Parathyroid adenoma (tissue), 2 donors: ENCODE data around the gene PTPRM.

Experiments used
- H2AFZ ChIP-seq: fragments of 300-600 bp; sonication (generic); one replicate; pipeline ENCODE4 v1.7.0; 2017; ENCODE audit warnings: antibody characterized with exemption, mild to moderate bottlenecking
- H3K27ac ChIP-seq: fragments of 300-600 bp; sonication (generic); one replicate; pipeline ENCODE4 v1.7.0; 2017
- H3K27me3 ChIP-seq: fragments of 300-600 bp; sonication (generic); one replicate; pipeline ENCODE4 v1.7.0; 2017; ENCODE audit warnings: low read length; ENCODE audit not compliant: control insufficient read depth, insufficient read depth
- H3K36me3 ChIP-seq: fragments of 300-600 bp; sonication (generic); one replicate; pipeline ENCODE4 v1.7.0; 2017; ENCODE audit warnings: low read length; ENCODE audit not compliant: control insufficient read depth, insufficient read depth
- H3K4me1 ChIP-seq: fragments of 300-600 bp; sonication (generic); one replicate; pipeline ENCODE4 v1.7.0; 2017; ENCODE audit warnings: control low read depth
- H3K4me2 ChIP-seq: fragments of 300-600 bp; sonication (generic); one replicate; pipeline ENCODE4 v1.7.0; 2017; ENCODE audit warnings: low read length
- H3K4me3 ChIP-seq: fragments of 300-600 bp; sonication (generic); one replicate; pipeline ENCODE4 v1.7.0; 2017; ENCODE audit warnings: low read depth, low read length
- H3K79me2 ChIP-seq: fragments of 300-600 bp; sonication (generic); one replicate; pipeline ENCODE4 v1.7.0; 2017; ENCODE audit warnings: control low read depth
- H3K9ac ChIP-seq: fragments of 300-600 bp; sonication (generic); one replicate; pipeline ENCODE4 v1.7.0; 2017; ENCODE audit warnings: mild to moderate bottlenecking
- H3K9me3 ChIP-seq: fragments of 300-600 bp; sonication (generic); one replicate; pipeline ENCODE4 v1.7.0; 2017; ENCODE audit warnings: low read length; ENCODE audit not compliant: control insufficient read depth
- TF ChIP-seq, protein P1 (sequence below): fragments of 300-600 bp; sonication (generic); IDR thresholded peaks from one replicate; pipeline ENCODE4 v1.7.0; 2017; ENCODE audit warnings: antibody characterized with exemption, mild to moderate bottlenecking
- donor health status: primary hyperparathyroidism.

The PTPRM gene

DNA sequence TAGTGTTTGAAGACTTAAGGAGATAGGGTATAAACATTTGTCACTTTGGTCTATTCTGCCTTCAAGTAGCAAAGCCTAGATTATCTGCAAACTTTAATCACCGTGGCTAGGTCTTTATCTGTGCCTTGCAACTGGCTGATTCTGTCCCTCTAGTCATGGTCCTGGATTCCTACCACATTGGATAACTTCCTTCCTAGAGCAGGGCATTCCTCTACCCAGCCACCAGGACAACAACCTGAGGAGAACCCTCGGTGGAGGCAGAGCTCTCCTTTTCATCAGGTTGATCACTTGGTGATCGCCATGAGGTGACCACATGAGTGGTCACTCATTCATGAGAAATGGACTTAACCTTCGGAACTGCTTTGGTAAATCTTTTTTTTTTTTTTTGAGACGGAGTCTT lies 25.3 kb upstream of the PTPRM start:
- H3K27ac ChIP-seq, result no peak overlapping the region
- H3K36me3 ChIP-seq, result no peaks in the 10 kb centered on the region
- H3K4me3 ChIP-seq, result no peak overlapping the region
- no peak overlapping the region for H3K4me2 ChIP-seq
- no peaks in the 10 kb centered on the region for H3K27me3 ChIP-seq
- no peaks in the 10 kb centered on the region for H3K4me1 ChIP-seq
- TF ChIP-seq, protein P1, sequence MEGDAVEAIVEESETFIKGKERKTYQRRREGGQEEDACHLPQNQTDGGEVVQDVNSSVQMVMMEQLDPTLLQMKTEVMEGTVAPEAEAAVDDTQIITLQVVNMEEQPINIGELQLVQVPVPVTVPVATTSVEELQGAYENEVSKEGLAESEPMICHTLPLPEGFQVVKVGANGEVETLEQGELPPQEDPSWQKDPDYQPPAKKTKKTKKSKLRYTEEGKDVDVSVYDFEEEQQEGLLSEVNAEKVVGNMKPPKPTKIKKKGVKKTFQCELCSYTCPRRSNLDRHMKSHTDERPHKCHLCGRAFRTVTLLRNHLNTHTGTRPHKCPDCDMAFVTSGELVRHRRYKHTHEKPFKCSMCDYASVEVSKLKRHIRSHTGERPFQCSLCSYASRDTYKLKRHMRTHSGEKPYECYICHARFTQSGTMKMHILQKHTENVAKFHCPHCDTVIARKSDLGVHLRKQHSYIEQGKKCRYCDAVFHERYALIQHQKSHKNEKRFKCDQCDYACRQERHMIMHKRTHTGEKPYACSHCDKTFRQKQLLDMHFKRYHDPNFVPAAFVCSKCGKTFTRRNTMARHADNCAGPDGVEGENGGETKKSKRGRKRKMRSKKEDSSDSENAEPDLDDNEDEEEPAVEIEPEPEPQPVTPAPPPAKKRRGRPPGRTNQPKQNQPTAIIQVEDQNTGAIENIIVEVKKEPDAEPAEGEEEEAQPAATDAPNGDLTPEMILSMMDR, result no peak
- H3K9me3 ChIP-seq, result no peaks in the 10 kb centered on the region
- no peak overlapping the region for H2AFZ ChIP-seq
- H3K9ac ChIP-seq, result no peak overlapping the region
- H3K79me2 ChIP-seq, result no peaks in the 10 kb centered on the region

DNA sequence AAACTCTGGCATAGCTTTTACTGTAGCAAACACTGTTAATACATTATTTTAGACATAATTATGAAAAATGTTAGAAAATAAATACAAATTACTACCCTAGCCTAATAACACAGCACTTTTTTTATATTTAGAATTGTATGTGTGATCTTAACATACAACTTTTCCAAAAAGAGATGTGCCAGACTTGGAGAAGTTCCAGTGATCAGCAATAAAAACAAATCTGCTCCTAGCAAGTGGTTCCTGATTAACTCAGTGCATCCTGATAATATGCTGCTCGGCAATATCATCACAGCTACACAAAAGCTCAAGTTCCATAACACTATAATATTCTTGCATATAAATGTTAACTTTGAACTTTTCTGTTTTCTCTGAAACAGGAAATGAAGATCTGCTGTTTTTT lies 22.4 kb upstream of the PTPRM start:
- Histone ChIP-seq H3K9me3 (no peaks in the 10 kb centered on the region), H3K4me1 (no peaks in the 10 kb centered on the region), H3K27me3 (no peaks in the 10 kb centered on the region), H3K4me2 (no peak overlapping the region), H3K4me3 (no peak overlapping the region), H3K79me2 (no peaks in the 10 kb centered on the region), H3K36me3 (no peaks in the 10 kb centered on the region), H2AFZ (no peak overlapping the region), H3K9ac (no peak overlapping the region), H3K27ac (no peak overlapping the region)
- TF ChIP-seq, protein P1, result no peak

DNA sequence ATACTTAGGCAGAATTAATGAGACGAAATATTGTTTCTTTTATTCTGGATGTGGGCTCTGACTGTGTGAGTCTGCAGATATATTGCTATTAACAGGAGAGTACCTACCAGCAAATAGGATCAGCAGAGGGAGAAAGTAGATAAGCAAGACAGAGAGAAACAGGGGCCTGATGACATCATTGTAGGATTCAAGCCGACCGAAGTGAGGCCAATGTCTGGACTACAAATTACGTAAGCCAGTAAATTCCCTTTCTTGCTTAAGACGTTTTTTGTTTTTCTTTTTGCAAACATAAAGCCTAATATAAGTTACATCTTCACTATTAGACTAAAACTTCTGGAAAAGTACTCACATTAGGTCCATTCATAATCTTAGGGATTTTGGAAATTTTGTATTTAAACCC lies 21.4 kb upstream of the PTPRM start:
- Histone ChIP-seq H3K4me1 (no peaks in the 10 kb centered on the region), H3K9ac (no peak overlapping the region), H2AFZ (no peak overlapping the region), H3K79me2 (no peaks in the 10 kb centered on the region), H3K4me2 (no peak overlapping the region), H3K27me3 (no peaks in the 10 kb centered on the region), H3K27ac (no peak overlapping the region), H3K36me3 (no peaks in the 10 kb centered on the region), H3K9me3 (no peaks in the 10 kb centered on the region), H3K4me3 (no peak overlapping the region)
- TF ChIP-seq, protein P1, result no peak

DNA sequence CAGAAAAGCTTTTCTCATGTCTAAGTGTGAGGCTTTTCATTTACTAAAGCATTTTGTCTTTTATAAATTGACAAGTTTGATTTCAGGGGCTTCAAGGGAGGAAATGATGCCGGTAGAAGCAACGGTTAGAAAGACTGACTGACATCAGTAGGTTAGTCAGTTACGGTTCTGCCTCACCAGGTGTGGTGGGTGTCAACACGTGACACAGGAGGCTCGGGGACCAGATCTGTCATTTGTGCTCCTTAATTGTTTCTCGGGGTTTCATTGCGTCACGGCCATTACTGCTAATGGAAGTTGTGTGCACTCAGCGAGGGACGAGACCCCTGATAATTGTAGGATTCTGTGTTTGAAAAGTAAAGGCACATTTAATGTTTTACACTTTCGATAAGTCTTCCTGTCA lies 18.9 kb upstream of the PTPRM start:
- H3K36me3 ChIP-seq, result no peaks in the 10 kb centered on the region
- H3K9me3 ChIP-seq, result no peaks in the 10 kb centered on the region
- TF ChIP-seq, protein P1, result no peak
- H2AFZ ChIP-seq, result no peak overlapping the region
- no peaks in the 10 kb centered on the region for H3K79me2 ChIP-seq
- H3K27ac ChIP-seq, result no peak overlapping the region
- no peaks in the 10 kb centered on the region for H3K27me3 ChIP-seq
- no peak overlapping the region for H3K9ac ChIP-seq
- H3K4me3 ChIP-seq, result no peak overlapping the region
- H3K4me2 ChIP-seq, result no peak overlapping the region
- H3K4me1 ChIP-seq, result no peaks in the 10 kb centered on the region

DNA sequence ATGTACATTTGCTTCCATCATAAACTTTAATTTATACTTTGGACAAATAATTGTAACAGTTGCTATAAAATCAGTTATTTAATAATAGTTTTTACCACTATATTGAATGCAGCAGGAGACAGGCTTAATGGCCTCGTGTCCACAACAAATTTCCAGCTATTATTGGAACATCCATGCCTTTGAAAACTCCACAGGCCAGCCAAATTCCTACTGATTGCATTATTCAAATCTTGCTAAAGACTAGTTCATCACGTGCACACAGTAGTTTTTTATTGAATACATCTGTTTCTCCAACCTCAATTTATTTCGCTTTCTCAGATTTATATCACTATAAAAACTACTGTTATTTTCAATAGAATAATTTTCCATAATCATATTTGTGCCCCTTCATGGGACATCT lies 18.4 kb upstream of the PTPRM start:
- Histone ChIP-seq H3K27ac (no peak overlapping the region), H3K9ac (no peak overlapping the region), H2AFZ (no peak overlapping the region), H3K9me3 (no peaks in the 10 kb centered on the region), H3K79me2 (no peaks in the 10 kb centered on the region), H3K4me1 (no peaks in the 10 kb centered on the region), H3K27me3 (no peaks in the 10 kb centered on the region), H3K36me3 (no peaks in the 10 kb centered on the region), H3K4me2 (no peak overlapping the region), H3K4me3 (no peak overlapping the region)
- TF ChIP-seq, protein P1, result no peak
